ENCODE data around the gene GINS3.
"Not testable (repeated sequence)": the region's sequence is repeated elsewhere in the genome, so short reads cannot be mapped to it uniquely, and the experiment has no call there.

GINS3 gene

DNA sequence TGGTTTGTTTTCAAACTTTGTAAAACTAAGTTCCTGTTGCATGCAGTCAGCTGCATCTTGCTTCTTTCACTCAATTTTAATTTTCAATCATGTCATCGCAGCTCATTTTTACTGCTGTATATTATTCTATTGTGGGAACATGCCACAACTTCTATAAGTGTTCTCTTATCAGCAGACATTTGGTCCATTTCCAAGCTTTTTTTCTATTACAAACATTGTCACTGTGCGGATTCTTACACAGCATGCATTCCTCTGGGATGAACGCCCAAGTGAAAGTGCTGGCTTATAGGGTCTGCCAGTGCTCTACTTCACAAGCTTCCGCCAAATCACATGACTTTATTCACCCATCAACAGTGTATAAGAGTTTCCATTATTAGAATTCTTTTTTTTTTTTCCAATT, 22.7 kb downstream of the GINS3 start:
- DNase-seq (no peak), ATAC-seq (ENCODE audit: insufficient read depth, low read depth) (no peak)
- Histone ChIP-seq H3K9ac (ENCODE audit: low read depth, low read length) (no peak overlapping the region), H3K27ac (ENCODE audit: low read length) (no peak overlapping the region), H3K27me3 (ENCODE audit: insufficient read depth, low read length, poor library complexity) (no peaks in the 10 kb centered on the region), H3K79me2 (ENCODE audit: insufficient read depth, low read length) (no peaks in the 10 kb centered on the region), H3K4me2 (ENCODE audit: insufficient read depth, low read length) (no peak overlapping the region), H3K4me3 (ENCODE audit: low read depth in 1 of 2, low read length in 2 of 2) (no peak overlapping the region), H3K9me3 (ENCODE audit: insufficient read depth, low read length, severe bottlenecking) (no peaks in the 10 kb centered on the region), H3K36me3 (ENCODE audit: insufficient read depth, low read length) (no peaks in the 10 kb centered on the region), H4K20me1 (ENCODE audit: insufficient read depth, low read length) (no peaks in the 10 kb centered on the region), H2AFZ (ENCODE audit: low read depth, low read length) (no peak overlapping the region), H3K4me1 (ENCODE audit: insufficient read depth, low read length) (peaks cover 34% of the 10 kb centered on the region)
- TF ChIP-seq, protein P1, sequence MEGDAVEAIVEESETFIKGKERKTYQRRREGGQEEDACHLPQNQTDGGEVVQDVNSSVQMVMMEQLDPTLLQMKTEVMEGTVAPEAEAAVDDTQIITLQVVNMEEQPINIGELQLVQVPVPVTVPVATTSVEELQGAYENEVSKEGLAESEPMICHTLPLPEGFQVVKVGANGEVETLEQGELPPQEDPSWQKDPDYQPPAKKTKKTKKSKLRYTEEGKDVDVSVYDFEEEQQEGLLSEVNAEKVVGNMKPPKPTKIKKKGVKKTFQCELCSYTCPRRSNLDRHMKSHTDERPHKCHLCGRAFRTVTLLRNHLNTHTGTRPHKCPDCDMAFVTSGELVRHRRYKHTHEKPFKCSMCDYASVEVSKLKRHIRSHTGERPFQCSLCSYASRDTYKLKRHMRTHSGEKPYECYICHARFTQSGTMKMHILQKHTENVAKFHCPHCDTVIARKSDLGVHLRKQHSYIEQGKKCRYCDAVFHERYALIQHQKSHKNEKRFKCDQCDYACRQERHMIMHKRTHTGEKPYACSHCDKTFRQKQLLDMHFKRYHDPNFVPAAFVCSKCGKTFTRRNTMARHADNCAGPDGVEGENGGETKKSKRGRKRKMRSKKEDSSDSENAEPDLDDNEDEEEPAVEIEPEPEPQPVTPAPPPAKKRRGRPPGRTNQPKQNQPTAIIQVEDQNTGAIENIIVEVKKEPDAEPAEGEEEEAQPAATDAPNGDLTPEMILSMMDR (IDR thresholded peaks at IDR 0.05; ENCODE audit: borderline replicate concordance, extremely low read depth, low read length, poor library complexity, severe bottlenecking): no peak
- TF ChIP-seq EZH2 (IDR thresholded peaks at IDR 0.05; ENCODE audit: borderline replicate concordance, low read depth, low read length, severe bottlenecking): no peak

DNA sequence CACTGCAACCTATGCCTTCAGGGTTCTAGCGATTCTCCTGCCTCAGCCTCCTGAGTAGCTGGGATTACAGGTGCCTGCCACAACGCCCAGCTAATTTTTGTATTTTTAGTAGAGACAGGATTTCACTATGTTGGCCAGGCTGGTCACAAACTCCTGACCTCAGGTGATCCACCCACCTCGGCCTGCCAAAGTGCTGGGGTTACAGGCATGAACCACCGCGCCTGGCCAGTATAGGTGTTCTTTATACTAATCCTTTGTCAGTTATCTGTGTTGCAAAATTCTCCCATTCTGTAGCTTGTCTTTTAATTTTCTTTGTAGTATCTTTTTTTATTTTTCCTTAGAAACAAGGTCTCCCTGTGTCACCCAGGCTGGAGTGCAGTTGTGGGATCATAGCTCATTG, 23.7 kb downstream of the GINS3 start:
- not testable (repeated sequence) for H4K20me1 ChIP-seq (ENCODE audit: insufficient read depth, low read length); H2AFZ ChIP-seq (ENCODE audit: low read depth, low read length); H3K9me3 ChIP-seq (ENCODE audit: insufficient read depth, low read length, severe bottlenecking); ATAC-seq (ENCODE audit: insufficient read depth, low read depth); DNase-seq; H3K9ac ChIP-seq (ENCODE audit: low read depth, low read length); H3K79me2 ChIP-seq (ENCODE audit: insufficient read depth, low read length); H3K4me3 ChIP-seq (ENCODE audit: low read depth in 1 of 2, low read length in 2 of 2); H3K27ac ChIP-seq (ENCODE audit: low read length); H3K4me2 ChIP-seq (ENCODE audit: insufficient read depth, low read length); H3K27me3 ChIP-seq (ENCODE audit: insufficient read depth, low read length, poor library complexity); H3K36me3 ChIP-seq (ENCODE audit: insufficient read depth, low read length)
- peaks cover 37% of the 10 kb centered on the region for H3K4me1 ChIP-seq (ENCODE audit: insufficient read depth, low read length)

DNA sequence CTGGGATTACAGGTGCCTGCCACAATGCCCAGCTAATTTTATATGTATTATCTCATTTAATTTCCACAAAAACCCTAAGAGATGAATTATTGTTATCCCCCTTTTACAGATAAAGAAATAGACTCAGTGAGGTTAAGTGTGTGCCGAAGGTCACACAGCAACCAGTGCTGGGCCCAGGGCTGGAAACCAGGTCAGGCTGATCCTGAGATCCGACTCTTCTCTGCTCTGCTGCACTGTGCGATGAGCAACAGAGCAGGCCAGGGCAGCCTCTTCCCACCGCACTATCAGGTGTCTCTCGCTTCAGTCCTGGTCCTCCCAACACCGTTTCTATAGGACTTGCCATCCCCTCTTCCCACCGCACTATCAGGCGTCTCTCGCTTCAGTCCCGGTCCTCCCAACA, 24.8 kb downstream of the GINS3 start:
- Histone ChIP-seq H3K9ac (ENCODE audit: low read depth, low read length) (no peak overlapping the region), H3K9me3 (ENCODE audit: insufficient read depth, low read length, severe bottlenecking) (no peaks in the 10 kb centered on the region), H4K20me1 (ENCODE audit: insufficient read depth, low read length) (no peaks in the 10 kb centered on the region), H2AFZ (ENCODE audit: low read depth, low read length) (no peak overlapping the region), H3K4me3 (ENCODE audit: low read depth in 1 of 2, low read length in 2 of 2) (no peak overlapping the region), H3K4me1 (ENCODE audit: insufficient read depth, low read length) (peaks cover 37% of the 10 kb centered on the region), H3K27ac (ENCODE audit: low read length) (no peak overlapping the region), H3K79me2 (ENCODE audit: insufficient read depth, low read length) (no peaks in the 10 kb centered on the region), H3K36me3 (ENCODE audit: insufficient read depth, low read length) (no peaks in the 10 kb centered on the region), H3K4me2 (ENCODE audit: insufficient read depth, low read length) (no peak overlapping the region), H3K27me3 (ENCODE audit: insufficient read depth, low read length, poor library complexity) (no peaks in the 10 kb centered on the region)
- TF ChIP-seq, protein P1 (IDR thresholded peaks at IDR 0.05; ENCODE audit: borderline replicate concordance, extremely low read depth, low read length, poor library complexity, severe bottlenecking): no peak
- no peak for TF ChIP-seq EZH2 (IDR thresholded peaks at IDR 0.05; ENCODE audit: borderline replicate concordance, low read depth, low read length, severe bottlenecking)
- ATAC-seq (ENCODE audit: insufficient read depth, low read depth) (no peak), DNase-seq (no peak)

DNA sequence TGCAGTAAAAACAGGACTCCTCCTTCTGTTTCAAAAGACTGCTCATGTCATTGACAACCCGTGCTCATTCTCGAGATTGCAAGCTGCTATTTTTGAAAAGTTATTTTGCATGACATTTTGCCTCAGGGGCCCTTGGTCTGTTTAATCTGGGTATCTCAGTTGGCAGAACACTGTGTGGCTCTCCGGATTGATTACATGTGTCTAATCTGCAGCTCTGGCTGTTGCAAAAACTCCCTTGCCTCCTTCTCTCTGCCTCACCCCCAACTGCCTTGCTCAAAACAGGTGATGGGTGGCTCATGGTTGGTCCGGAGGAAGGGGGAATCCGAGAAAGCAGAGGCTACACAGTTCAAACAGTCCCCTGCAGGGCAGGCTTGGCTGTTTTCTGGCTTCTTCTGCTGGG, 25.3 kb downstream of the GINS3 start:
- no peaks in the 10 kb centered on the region for H3K36me3 ChIP-seq (ENCODE audit: insufficient read depth, low read length)
- H3K27me3 ChIP-seq (ENCODE audit: insufficient read depth, low read length, poor library complexity): no peaks in the 10 kb centered on the region
- no peak overlapping the region for H3K4me3 ChIP-seq (ENCODE audit: low read depth in 1 of 2, low read length in 2 of 2)
- DNase-seq: no peak
- no peak overlapping the region for H3K27ac ChIP-seq (ENCODE audit: low read length)
- no peaks in the 10 kb centered on the region for H3K79me2 ChIP-seq (ENCODE audit: insufficient read depth, low read length)
- H3K4me2 ChIP-seq (ENCODE audit: insufficient read depth, low read length): no peak overlapping the region
- H3K9ac ChIP-seq (ENCODE audit: low read depth, low read length): no peak overlapping the region
- H3K4me1 ChIP-seq (ENCODE audit: insufficient read depth, low read length): peaks cover 37% of the 10 kb centered on the region
- H2AFZ ChIP-seq (ENCODE audit: low read depth, low read length): no peak overlapping the region
- no peak for TF ChIP-seq EZH2 (IDR thresholded peaks at IDR 0.05; ENCODE audit: borderline replicate concordance, low read depth, low read length, severe bottlenecking)
- TF ChIP-seq, protein P1 (IDR thresholded peaks at IDR 0.05; ENCODE audit: borderline replicate concordance, extremely low read depth, low read length, poor library complexity, severe bottlenecking): no peak
- H4K20me1 ChIP-seq (ENCODE audit: insufficient read depth, low read length): no peaks in the 10 kb centered on the region
- ATAC-seq (ENCODE audit: insufficient read depth, low read depth): no peak
- H3K9me3 ChIP-seq (ENCODE audit: insufficient read depth, low read length, severe bottlenecking): no peaks in the 10 kb centered on the region
